ENCODE data around the gene MEIOC.
"Not testable (repeated sequence)": the region's sequence is repeated elsewhere in the genome, so short reads cannot be mapped to it uniquely, and the experiment has no call there.

MEIOC gene

GRCh38 chr17:44655983-44656710 lies at the start of gene MEIOC:
TSS of gene MEIOC (plus strand) at chr17:44656468. CDS start at chr17:44656614, 146 bp downstream.
- DNase-seq (ENCODE audit: low read depth) = peak; percentile 6

GRCh38 chr17:44606658-44607057 lies 49.6 kb upstream of the MEIOC start:
- DNase-seq (ENCODE audit: low read depth) = no peak

- DNase-seq (ENCODE audit: low read depth) = no peak
These were observed 48.2 kb upstream of the MEIOC start for GRCh38 chr17:44607836-44608690.

- DNase-seq (ENCODE audit: low read depth) = no peak
These were observed 47.4 kb upstream of the MEIOC start for GRCh38 chr17:44608727-44609435.

- no peak for DNase-seq (ENCODE audit: low read depth)
These were observed 45.9 kb upstream of the MEIOC start for GRCh38 chr17:44610331-44610730.

- DNase-seq (ENCODE audit: low read depth) = peak; percentile 42
These were observed 45.4 kb upstream of the MEIOC start for GRCh38 chr17:44610871-44611270.

- DNase-seq (ENCODE audit: low read depth) = no peak
These were observed 41.4 kb upstream of the MEIOC start for GRCh38 chr17:44614862-44615261.

GRCh38 chr17:44618652-44619051 lies 37.6 kb upstream of the MEIOC start:
- DNase-seq (ENCODE audit: low read depth) = not testable (repeated sequence)

GRCh38 chr17:44623070-44623725 lies 33.1 kb upstream of the MEIOC start:
- DNase-seq (ENCODE audit: low read depth) = no peak

GRCh38 chr17:44627513-44628242 lies 28.6 kb upstream of the MEIOC start:
- no peak for DNase-seq (ENCODE audit: low read depth)

- no peak for DNase-seq (ENCODE audit: low read depth)
These were observed 27.8 kb upstream of the MEIOC start for GRCh38 chr17:44628243-44629188.

GRCh38 chr17:44629314-44629713 lies 27.0 kb upstream of the MEIOC start:
- DNase-seq (ENCODE audit: low read depth) = no peak

- no peak for DNase-seq (ENCODE audit: low read depth)
These were observed 25.6 kb upstream of the MEIOC start for GRCh38 chr17:44630703-44631102.

GRCh38 chr17:44633998-44634397 lies 22.3 kb upstream of the MEIOC start:
- no peak for DNase-seq (ENCODE audit: low read depth)

GRCh38 chr17:44634401-44634800 lies 21.9 kb upstream of the MEIOC start:
- DNase-seq (ENCODE audit: low read depth) = not testable (repeated sequence)

- peak; percentile 62 for DNase-seq (ENCODE audit: low read depth)
These were observed 19.7 kb upstream of the MEIOC start for GRCh38 chr17:44636562-44636961.

- DNase-seq (ENCODE audit: low read depth) = no peak
These were observed 19.2 kb upstream of the MEIOC start for GRCh38 chr17:44637066-44637465.

GRCh38 chr17:44642834-44643233 lies 13.4 kb upstream of the MEIOC start:
- no peak for DNase-seq (ENCODE audit: low read depth)

- DNase-seq (ENCODE audit: low read depth) = no peak
These were observed 10.9 kb upstream of the MEIOC start for GRCh38 chr17:44645341-44645740.

- no peak for DNase-seq (ENCODE audit: low read depth)
These were observed 10.0 kb upstream of the MEIOC start for GRCh38 chr17:44646280-44646679.

All from iris pigment epithelial cell (primary cell).